GM19397 (cell line): ENCODE measurements around the gene OTC.

Source experiments
- ATAC-seq: cut with Tn5 transposase; IDR thresholded peaks from one replicate; pipeline ENCODE4 v1.9.1; 2021; ENCODE audit warnings: mild to moderate bottlenecking, moderate library complexity; ENCODE audit not compliant: unreplicated experiment

The OTC gene

DNA sequence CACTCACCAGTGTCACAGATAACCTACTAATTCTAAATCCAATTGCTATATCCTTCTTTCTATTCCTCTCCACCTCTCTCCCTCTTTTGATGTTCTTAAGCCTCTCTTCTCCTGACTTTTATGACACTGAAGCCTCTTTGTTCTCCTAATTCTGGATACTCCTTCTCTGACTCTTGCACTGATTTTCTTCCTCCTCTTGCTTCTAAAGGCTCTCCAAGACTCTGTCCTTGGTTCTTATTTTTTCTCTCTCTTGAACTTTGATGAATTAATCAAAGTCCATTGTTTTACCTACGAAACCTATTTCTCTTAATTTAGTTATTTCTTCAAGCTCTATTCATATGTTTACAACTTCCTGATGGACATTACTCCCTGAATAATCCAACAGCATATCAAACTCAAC lies 113.3 kb downstream of the OTC start:
- ATAC-seq = no peak

DNA sequence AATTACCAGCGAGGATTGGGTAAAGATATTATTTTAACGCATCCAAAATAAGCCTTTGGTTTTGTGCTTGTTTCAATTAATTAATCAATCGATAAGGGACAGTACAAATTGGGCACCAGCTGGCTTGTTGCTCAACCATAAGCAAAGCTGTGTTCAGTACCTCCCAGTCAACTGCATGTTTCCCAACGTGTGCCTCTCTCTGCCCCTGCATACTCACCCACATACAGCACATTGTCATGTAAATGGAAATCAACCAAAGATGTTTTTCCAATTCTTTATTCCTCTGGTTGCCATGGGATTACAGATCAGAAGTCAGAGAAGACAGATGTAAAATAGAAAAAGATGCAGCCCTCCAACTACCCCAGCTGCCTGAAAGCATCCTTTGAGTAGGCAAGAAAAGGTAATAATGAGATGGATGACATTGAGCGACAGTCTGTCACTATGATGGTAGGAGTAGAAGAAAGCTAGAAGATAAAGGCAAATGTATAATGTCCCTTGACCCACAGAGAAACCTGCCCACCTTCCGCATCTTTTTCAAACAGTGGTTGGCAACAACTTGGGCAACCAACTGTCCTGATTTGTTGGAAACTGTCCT lies 116.3 kb downstream of the OTC start:
- no peak for ATAC-seq
